IPS DF 4.7 (cell line): ENCODE results near the gene KIF2C.
"Not testable (repeated sequence)": the region's sequence is repeated elsewhere in the genome, so short reads cannot be mapped to it uniquely, and the experiment has no call there.

Experiments used
- DNase-seq: peaks from one replicate; pipeline ENCODE4 v3.0.0-alpha.2; 2013; ENCODE audit warnings: low spot score; ENCODE audit errors: extremely low read depth

The KIF2C gene

DNA sequence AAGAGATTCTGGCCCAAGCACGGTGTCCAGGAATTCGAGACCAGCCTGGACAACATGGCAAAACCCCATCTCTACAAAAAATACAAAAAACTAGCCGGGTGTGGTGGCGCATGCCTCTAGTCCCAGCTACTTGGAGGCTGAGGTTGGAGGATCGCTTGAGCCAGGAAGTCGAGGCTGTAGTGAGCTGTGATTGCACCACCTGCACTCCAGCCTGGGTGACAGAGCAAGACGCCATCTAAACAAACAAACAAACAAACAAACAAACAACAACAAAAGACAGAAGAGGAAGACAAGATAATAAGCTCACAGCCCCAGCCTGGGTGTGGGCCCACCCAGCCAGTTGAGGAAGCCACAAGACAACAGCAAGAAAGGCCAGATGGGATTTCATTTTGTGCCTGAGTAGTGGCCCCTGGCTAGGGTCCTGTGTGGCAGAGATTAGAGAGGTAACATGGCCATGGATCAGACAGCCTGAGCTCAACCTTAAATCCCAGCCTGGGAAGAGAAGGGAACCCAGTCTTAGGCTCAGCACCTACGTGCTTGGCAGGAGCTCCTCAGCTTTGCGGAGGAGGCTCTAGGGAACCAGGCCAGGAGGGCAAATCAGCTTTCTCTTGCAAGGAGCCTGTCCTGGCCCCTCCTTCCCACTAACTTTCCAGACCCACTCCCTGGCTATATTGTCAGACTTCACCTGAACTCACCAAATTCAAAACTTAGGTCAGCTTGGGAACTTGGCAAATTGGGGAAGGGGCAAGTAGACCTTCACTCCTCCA is 53.3 kb downstream of the KIF2C start:
- DNase-seq: no peak

DNA sequence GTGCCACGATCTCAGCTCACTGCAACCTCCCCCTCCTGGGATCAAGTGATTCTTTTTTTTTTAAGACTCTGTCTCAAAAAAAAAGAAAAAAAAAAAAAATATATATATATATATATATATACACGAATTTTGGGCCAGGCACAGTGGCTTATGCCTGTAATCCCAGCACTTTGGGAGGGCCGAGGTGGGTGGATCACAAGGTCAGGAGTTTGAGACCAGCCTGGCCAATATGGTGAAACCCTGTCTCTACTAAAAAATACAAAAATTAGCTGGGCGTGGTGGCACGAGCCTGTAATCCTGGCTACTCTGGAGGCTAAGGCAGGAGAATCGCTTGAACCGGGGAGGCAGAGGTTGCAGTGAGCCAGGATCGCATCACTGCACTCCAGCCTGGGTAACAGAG is 58.2 kb downstream of the KIF2C start:
- not testable (repeated sequence) for DNase-seq

DNA sequence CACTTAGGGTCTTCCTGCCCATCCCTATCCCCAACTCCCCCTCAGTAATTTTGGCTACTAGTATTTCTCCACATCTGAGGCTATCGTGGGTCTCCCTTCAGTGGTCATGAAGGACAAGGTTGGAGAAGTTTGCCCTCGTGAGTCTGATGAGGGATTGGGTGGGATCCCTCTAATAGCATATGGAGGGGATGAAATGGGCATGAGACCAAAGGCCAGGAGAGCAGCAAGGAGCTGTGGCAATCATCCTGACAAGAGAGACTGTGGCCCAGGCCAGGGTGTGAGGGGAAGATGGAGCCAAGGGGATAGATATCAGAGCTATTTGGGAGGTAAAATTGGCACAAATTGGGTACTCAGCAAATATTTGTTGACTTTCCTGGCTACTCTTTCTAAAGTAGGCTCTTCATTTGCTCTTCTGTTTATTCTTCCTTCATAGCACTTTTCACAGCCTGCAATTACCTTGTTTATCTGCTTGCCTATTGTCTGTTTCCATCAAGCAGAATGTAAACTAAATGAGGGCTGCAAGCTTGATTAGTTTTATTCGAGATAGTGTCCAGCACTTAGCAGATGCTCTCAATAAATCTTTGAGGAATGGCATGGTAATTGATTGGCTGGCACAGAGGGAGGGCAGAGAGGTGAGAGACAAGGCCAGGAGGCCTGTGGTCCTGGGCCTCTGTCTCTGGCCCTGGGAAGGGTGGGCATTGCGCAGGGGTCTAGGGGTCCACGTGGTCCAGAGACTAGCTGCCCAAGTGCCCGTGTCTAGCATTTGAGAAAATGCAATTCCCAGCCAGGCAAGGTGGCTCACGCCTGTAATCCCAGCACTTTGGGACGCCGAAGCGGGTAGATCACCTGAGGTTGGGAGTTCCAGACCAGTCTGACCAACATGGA is 59.1 kb downstream of the KIF2C start:
- DNase-seq: no peak

DNA sequence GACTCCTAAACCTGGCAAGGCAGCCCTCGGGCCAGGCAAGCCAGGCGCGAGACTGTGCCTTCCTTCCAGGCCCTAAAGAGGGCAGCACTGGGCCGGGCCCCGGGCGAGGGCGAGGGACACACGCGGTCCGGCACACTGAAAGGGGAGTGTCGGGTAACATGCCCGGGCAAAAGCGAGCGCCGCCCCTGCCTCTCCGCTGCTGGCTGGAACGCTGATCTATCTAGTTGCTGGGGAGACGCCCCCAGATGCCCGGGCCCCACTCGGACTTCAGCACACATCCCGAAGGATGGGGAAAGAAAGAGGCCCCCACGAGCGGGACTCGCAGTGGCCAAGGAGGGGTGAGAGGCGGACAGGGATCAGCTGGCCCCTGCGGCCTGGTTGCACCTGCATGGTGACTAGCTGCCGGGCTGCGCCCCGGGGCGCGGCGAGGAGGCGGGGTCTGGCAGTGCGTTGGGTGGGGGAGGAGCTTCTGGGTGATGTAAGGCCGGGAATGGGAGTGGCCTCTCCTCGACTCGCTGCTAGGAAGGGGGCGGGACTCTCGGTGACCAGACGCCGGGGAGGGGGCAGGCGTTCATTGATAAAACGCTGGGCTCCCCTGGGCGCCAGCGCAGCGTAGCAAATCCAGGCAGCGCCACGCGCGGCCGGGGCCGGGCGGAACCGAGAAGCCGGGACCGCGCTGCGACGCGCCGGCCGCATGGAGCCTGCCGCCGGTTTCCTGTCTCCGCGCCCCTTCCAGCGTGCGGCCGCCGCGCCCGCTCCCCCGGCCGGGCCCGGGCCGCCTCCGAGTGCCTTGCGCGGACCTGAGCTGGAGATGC is 60.3 kb downstream of the KIF2C start, which contains the start of gene PLK3:
TSS of gene PLK3 (plus strand) at position 608 of the 815 bp plus-strand sequence. CDS start at position 695, 87 bp downstream.
- DNase-seq: peak; percentile 66

DNA sequence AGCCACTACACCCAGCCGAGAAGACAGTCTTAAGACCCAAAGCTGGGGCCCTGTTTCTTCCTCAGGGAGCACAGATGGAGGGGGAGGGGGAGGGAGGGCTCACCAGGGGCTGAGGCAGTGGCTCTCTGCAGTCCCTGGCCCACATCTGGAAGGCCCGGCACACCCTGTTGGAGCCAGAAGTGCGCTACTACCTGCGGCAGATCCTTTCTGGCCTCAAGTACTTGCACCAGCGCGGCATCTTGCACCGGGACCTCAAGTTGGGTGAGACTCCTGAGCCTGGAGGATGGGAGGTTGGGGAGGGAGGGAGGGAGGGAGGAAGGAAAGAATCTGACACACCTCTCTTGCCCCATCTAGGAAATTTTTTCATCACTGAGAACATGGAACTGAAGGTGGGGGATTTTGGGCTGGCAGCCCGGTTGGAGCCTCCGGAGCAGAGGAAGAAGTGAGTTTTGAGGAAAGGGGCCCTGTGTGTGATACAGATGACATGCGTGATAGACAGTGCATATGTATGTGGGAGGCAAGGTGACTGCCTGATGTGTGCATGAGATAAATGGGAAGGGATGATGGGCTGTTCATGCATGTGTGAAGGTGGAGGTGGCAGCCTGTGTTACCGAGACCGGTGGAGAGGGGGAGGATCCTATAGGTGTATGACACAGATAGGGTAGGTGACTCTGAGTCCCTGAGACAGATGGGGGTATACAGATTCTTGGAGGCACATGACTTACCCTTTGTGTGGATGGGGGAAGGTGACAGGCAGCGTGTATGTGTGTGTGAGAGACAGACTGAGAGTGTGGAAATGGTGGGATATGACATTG is 62.1 kb downstream of the KIF2C start:
- no peak for DNase-seq

DNA sequence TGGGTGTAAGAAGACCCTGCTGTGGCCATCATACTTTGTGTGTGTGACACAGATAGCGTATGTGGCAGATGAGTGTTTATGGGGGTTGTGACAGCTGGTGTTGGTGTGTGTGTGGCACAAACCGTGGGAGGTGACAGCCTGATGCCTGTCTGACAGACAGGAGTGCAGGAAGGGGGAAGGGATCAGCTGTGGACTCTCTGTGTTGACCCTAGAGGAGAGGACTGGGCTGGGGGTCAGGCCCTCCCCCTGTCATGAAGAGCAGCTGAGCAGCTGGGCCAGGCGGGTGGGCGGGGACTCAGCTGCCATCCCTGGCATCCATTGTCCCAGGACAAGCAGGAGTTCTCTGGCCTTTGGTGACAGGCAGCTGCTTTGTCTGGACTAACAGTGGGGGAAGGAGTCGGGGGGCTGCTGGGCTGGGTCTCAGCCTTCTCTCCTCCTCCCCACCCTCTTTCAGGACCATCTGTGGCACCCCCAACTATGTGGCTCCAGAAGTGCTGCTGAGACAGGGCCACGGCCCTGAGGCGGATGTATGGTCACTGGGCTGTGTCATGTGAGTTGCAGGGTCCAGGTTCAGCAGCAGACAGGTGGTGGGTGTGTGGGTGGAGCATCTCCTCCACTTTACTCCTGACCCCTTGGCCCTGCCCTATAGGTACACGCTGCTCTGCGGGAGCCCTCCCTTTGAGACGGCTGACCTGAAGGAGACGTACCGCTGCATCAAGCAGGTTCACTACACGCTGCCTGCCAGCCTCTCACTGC is 62.8 kb downstream of the KIF2C start:
- DNase-seq: no peak

DNA sequence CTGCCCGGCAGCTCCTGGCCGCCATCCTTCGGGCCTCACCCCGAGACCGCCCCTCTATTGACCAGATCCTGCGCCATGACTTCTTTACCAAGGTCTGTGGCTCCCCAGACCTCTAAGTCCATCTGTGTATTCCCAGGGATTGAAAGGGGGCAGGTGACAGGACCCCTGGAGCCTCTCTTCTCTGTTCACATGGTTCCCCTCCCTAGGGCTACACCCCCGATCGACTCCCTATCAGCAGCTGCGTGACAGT is 63.4 kb downstream of the KIF2C start:
- no peak for DNase-seq

DNA sequence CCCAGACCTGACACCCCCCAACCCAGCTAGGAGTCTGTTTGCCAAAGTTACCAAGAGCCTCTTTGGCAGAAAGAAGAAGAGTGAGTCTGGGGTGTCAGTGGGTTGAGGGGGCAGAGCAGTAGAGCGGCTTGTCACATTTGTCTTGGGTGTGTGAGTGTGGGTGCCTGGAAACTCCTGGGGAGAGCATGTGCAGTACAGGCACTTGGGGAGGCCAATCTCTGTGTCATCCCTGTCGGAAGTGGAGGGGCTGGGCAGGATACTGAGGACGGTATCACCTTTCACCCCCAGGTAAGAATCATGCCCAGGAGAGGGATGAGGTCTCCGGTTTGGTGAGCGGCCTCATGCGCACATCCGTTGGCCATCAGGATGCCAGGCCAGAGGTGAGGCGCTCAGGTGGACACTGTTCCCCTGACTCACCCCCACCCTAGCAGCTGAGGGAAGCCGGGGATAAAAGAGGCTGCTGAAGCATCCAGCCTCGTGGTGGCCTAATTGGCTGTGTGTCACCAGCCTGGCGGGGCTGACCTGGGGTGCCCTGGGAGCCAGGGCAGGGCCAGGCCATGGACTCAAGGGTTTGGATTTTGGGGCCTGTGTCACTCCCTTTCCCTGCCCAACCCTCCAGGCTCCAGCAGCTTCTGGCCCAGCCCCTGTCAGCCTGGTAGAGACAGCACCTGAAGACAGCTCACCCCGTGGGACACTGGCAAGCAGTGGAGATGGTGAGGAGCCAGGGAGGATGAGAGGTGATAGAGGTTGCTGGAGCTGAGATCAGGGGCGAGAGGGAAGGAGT is 63.9 kb downstream of the KIF2C start:
- DNase-seq: no peak

DNA sequence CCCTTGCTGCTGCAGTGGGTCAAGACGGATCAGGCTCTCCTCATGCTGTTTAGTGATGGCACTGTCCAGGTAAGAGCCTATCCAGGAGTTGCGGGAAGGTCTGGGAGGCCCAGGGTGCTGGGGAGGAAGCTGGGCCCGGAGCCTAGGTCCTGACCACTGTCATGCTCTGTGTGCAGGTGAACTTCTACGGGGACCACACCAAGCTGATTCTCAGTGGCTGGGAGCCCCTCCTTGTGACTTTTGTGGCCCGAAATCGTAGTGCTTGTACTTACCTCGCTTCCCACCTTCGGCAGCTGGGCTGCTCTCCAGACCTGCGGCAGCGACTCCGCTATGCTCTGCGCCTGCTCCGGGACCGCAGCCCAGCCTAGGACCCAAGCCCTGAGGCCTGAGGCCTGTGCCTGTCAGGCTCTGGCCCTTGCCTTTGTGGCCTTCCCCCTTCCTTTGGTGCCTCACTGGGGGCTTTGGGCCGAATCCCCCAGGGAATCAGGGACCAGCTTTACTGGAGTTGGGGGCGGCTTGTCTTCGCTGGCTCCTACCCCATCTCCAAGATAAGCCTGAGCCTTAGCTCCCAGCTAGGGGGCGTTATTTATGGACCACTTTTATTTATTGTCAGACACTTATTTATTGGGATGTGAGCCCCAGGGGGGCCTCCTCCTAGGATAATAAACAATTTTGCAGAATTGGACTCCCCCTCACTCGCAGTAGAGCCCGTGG is 65.8 kb downstream of the KIF2C start:
- no peak for DNase-seq

DNA sequence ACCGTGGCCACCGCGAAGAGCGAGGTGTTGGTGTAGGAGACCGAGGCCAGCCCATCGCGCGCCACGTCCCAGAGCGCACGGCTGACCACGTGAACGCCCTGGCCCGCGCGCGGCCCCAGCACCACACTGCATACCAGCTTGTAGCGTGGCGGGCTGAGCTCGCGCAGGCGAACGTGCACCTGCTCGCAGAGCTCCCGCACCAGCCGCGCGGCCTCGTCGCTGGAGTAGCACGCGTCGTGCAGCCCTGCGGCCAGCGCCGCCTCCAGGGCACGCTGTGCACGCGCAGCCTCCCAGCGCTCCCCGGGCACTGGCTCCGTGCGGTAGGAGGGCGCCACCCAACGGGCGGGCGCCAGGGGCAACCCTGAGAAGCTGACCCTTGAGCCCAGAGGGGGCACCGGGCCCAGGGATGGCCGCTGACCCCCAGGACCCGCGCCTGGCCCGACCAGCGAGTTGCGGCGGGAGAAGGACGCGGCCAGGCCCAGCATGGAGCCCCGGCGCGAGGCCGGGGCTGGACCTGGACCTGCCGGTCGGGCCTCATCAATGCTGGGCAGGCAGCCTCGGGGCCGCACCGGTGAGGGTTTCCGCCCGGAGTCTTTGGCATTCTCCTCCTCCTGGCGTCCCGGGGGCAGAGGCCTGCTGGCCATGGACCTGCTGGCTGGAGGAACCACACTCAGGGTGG is 66.5 kb downstream of the KIF2C start:
- no peak for DNase-seq

DNA sequence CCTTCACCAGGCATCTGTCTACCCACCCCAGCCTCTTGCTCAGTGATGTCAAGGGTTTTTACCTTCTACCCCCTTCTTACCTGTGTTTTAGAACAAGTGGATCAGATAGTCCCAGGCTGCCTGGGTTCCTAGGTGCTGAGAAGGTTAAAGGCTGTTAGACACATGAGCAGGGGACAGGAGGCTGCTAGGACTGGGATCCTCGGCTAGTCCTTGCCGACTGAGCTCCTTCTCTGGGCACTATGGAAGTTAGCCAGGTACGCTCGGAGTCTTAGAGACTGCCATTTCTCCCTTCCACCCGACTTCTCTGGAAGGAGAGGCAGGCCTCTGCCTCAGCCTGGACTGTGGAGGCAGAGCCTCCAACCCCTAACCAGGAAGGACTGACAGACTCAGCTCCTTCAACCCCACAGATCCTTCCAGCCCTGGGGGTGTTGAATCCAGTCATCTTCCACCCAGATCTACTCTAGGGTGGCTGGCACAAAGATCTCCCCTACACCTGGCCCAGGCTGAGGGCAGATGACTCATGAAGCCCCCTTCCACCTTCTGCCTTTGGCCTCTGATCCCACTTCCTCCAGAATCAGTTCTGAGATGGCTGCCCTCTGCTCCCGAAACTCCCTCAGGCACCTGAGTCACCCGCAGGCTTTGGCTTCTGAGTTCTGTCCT is 67.2 kb downstream of the KIF2C start, which contains the start of gene DYNLT4:
TSS of gene DYNLT4 (minus strand) at position 648 of the 660 bp plus-strand sequence. CDS start 683 bp downstream, outside the sequence.
- DNase-seq: no peak

DNA sequence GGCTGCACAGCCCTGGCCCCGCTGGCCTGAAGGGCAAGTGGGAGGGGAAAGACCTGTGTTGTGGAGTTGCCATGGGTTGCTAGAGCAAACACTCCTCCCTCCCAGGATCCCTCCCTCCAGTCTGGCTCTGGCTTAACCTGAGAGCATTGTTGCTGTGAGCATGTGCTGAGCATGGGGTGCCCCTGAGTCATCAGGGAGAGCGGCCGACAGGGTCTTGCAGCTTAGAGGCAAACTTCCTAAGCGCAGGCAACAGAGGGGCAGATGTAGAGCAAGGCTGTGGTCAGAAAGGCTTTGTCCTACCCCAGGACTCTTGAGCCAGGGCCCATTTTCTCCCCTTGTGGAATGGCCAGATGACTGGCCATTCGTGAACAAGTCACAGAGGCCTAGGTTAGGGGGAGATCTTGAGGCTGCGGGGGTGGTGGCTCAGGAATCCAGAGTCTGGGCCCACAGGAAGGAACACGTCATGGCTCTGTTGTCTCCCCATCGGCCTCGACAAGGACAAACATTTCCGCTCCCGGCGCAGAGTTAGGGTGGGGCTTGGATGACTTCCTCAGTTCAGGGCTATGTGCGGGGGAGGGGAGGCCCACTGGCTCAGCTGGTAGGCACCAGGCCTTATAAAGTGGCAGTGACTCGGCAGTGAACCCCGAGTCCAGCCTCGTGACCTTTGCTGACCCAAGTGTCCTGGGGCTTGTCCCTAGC is 67.9 kb downstream of the KIF2C start:
- peak; percentile 92 for DNase-seq

DNA sequence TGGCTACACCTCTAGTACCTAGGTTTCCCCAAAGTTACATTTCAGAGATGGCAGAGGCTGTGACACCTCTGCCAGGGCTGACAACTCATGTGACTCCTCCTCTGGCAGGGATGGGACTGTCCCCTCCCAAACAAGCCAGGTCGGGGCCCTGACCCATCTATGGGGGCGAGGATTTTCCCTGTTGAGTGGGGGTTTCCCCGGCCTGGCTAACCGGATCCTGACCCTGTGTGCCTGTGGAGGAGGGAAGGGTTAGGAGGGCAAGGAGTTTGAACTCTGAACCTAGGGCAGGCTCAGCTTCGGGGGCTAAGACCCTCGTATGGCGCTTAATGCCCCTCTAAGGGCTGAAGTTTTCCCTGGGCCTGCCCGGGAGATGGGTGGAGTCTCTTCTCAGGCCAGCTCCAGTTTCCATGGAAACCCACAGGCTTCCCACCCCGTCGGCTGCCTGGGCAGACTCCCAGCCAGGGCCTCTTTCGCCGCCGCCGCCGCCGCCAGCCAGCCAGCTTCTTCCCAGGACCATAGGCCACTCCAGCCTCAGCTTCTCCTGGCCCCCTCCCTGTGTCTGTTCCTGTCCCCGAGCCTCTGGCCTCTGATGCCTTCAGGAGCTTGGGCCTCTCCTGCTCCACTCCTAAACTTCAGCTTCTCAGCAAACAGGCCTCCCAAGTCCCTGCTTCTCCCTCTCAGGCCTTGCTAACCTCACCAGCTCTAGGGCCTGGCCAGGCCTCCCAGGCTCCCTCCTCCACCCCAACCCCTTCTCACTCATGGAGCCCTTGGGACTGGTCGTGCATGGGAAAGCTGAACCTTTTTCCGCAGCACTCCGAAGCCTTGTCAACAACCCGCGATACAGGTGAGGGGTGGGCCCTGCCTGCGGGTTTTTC is 68.7 kb downstream of the KIF2C start, which contains the start of gene BTBD19:
TSS of gene BTBD19 (plus strand) at position 461 of the 875 bp plus-strand sequence. CDS start at position 759, 298 bp downstream.
- no peak for DNase-seq

DNA sequence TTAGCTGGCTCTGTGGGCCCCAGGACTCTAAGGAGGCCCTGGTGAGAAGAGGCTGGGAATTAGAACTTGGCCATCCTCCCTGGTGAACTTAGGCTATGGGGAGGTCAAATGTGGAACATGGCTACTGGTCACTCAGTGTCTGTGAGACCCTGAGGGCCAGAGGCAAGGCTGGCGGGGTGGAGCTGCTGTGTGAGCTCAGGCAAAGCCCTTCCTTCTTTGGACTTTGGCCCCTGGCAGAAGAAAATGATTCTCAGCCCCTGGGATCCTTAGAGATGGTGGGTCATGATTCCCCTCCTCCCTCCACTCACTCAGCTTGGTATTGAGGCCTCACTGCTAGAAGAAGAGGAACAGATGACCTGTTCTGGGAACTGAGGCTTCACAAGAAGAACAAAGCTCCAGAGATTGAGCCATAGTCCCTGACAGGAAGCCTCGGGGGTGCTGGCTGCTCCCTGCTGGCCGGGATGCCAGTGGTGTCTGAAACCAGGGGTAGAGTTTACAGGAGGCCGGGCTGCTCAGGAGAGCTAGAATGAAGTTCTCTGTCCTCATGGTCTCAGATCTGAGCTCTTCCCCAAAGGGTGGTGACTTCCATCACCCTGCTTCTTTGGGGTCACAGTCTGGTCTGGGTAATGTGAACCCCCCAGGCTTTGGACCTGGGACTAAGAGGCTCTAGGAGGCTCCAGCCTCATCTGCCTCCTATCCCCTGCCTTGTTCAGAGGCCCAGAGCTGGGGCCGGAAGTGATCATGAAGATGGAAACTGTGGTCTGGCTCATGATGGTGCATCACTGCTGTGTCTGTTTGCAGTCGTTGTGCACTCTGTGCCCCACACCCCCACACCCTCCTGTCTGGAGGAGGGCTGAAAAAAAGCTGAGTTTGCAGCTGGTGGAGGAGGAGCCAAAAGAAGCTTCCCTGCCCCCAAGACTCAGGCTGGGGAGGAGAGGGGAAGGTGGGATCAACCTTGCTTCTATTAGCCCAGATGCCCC is 69.6 kb downstream of the KIF2C start:
- no peak for DNase-seq
